Ramos (cell line): ENCODE data around the gene SRP19.
"Not testable (repeated sequence)": the region's sequence is repeated elsewhere in the genome, so short reads cannot be mapped to it uniquely, and the experiment has no call there.

Experiments used
- in situ Hi-C: fragments of 300-500 bp; cut with MboI; formaldehyde crosslinking; loops from one replicate; pipeline ENCODE4 v1.14.3; 2022; ENCODE audit warnings: low sequenced_read_pairs; ENCODE audit not compliant: unreplicated experiment

SRP19 gene

DNA sequence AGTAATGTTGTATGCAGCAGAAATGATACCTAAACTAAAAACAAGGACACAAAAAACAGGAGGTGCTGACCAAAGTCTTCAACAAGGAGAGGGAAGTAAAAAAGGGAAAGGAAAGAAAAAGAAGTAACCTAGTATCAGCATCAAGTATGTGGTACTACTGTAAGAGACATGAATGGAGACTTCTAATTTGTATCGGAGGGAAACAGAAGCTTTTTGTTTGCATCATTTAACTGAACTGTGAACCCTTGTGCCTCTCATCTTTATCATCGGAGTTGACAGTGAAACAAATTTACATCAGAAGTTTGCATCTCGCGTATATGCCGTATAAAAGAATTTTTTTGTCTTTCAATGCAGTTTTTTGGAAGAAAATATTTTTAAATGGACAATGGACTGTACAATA, 6.3 kb downstream of the SRP19 start:
- in situ Hi-C loops = no loop called here

DNA sequence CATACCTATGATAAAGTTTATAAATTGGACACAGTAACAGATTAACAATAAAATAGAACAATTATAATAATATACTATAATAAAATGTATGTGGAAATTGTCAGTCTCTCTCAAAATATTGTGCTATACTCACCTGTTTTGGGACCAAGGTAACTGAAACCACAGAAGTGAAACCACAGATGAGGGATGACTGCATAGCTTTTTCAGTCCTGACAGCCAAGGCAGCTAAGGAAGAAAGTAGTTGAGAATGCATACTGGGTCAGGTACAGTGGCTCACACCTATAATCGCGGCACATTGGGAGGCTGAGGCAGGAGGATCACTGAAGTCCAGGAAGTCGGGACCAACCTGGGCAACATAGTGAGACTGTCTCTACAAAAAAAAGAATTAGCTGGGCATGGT, 8.9 kb downstream of the SRP19 start:
- in situ Hi-C loops = no loop called here

DNA sequence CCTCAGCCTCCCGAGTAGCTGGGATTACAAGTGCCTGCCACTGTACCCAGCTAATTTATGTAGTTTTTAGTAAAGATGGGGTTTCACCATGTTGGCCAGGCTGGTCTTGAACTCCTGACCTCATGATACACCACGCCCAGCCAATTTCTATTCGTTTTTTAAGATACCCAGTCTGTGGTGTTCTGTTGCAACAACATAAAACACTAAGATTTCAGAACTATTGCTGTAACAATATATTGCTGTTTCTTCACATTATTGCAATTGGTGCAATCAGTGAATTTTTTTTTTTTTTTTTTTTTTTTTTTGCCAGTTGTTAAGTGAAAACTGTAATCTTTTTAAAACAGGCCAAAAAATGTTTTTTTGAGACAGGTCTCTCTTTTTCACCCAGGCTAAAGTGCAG, 9.9 kb downstream of the SRP19 start:
- in situ Hi-C loops = no loop called here

DNA sequence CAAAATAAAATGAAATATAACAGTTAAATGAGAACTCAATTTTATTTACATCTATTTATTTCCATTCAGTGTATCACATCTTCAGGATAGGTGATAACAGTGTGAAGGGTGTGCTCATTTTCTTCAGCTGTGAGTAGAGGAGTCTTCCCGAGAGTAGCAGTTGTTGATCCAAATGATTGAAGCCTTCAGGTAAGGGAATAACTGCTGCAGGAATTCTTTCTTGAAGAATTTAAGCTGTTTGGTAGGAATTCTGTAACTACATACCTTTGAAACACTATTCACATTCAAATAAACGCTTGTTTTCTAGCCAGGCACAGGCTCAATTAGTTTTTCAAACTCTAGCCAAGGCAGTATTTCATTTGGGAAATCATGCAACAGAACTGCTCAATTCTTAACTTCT, 15.3 kb downstream of the SRP19 start:
- in situ Hi-C loops = no loop called here

- in situ Hi-C loops = no loop called here
Measured at GRCh38 chr5:112878101-112878500, 17.0 kb downstream of the SRP19 start.

DNA sequence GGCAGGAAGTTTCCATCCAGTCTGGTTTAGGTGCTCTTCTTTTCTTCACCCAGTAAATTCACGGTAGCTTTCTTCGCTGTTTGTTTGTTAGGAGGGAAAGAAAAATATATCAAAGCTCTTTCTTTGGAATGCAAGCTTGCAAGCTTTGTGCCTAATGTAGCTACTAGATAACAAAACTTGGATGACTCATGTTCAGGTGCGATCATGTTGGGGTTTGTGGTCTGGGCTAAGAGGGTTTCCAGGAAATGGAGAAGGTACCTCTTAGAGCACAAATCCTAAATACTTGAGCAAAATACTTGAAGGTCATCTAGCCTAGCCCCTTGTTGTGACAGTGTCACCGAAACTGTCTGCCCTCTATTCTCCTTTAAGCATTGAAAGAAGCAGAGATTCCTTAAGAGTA, 17.7 kb downstream of the SRP19 start:
- in situ Hi-C loops = no loop called here

DNA sequence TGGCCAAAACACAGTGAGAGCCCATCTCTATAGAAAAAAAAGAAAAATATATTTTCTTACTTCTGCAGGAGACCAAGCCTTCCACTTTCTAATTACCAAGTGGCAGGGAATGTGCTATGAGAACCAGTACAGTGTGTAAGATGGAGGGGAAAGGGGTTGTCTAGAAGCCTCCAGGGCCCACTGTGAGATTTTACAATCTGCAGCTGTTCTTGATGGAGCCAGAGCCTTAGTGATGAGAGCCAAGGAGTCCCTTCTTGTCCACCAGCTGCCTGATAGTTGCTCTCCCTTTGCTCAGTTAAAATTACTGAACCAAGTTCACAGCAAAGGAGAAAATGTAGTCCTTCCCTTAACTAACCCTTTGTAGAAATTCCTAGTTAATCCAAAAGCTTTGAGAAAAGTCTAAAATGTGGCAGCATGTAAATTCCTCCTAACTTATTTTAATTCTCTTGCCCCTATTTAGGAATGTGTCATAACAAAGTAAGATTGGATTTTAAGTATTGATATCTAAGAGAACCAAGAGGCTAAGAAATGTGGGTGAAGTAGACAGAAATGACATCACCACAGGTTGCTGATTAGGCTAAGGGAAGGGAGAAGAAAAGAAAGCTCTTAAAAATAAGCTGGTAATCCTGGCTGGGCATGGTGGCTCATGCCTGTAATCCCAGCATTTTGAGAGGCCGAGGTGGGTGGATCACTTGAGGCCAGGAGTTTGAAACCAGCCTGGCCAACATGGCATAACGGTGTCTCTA, 19.3 kb downstream of the SRP19 start:
- in situ Hi-C loops = no loop called here

DNA sequence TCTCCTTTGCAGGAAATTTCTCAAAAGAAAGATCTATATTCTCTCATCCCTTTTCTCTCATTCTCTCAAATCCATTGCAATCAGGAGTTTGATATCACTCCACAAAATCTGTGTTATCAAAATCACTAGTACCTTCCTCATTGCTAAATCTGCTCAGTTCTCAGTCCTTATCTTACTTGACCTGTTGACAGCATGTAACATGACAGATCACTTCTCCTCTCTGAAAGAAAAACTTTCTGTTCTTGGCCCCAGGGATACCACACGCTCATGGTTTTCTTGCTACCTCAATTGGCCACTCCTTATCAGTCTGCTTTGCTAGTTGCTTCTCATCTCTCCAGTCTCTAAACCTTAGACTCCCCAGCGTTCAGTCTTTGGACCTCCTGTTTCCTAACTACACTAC, 22.1 kb downstream of the SRP19 start:
- in situ Hi-C loops = no loop called here

DNA sequence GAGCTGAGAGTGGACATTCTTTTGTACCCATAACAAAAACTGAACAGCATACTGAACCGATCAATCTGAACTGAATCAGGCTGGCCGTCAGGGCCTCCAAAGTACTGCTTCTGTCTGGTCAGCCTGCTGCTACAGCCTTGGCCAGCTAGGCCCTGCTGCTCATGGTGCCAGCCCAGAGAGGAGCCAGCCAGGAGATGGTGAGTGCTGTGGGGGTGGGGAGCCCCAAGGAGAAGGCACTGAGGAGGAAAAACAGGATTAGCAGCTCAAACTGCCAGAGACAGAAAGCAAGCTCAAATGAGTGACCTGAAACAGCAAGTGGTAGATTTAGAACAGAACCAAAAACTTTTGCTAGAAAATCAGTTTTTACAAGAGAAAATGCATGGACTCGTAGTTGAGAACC, 23.9 kb downstream of the SRP19 start:
- in situ Hi-C loops = no loop called here

GRCh38 chr5:112886975-112887374, 25.9 kb downstream of the SRP19 start:
- in situ Hi-C loops = no loop called here

- in situ Hi-C loops = not testable (repeated sequence)
Measured at GRCh38 chr5:112892066-112892465, 31.0 kb downstream of the SRP19 start.

- in situ Hi-C loops = no loop called here
Measured at GRCh38 chr5:112892776-112893175, 31.7 kb downstream of the SRP19 start.

GRCh38 chr5:112895682-112896081, 34.6 kb downstream of the SRP19 start:
- in situ Hi-C loops = no loop called here

DNA sequence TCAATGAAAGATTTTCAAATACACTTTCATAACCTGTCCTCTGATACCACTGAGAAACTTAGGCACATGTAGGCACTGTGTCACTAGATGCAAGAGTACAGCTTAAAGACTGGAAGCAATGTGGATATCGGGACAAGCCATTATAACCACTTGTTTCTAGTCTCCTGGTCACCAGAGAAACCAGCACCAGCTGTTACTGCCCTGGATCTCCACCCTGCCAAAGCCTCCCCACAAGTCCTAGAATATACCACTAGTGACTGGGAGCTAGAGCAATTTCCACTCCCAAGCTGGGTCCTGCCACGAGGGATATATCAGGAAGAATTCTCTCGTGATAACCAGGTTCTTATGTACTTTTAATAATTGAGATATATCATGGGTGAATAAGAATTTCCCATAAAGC, 41.5 kb downstream of the SRP19 start:
- in situ Hi-C loops = no loop called here

GRCh38 chr5:112904996-112905395, 43.9 kb downstream of the SRP19 start:
- in situ Hi-C loops = not testable (repeated sequence)

- in situ Hi-C loops = no loop called here
Measured at GRCh38 chr5:112906637-112907036, 45.5 kb downstream of the SRP19 start.

GRCh38 chr5:112907166-112907631, 46.1 kb downstream of the SRP19 start:
- in situ Hi-C loops = no loop called here

- in situ Hi-C loops = no loop called here
Measured at GRCh38 chr5:112908854-112909253, 47.8 kb downstream of the SRP19 start.

GRCh38 chr5:112910529-112910928, 49.4 kb downstream of the SRP19 start:
- in situ Hi-C loops = no loop called here

DNA sequence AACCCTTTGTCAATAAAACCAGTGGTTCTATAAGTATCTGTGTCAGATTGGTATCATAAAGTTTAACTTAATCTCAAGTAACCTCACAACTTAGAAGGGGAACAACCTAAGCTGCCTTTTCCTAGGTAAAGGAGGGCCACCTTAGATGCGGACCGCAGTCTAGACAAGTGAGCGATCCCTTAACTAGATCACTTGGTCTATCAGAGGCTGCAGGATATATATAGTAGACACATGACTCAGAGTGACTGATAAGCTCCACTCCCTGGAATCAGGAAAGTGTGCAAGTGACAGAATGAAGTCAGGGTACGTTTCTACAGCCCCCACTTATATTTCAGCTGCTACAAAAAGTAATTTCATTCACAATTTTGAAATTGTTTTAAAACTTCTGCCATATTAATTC, 53.5 kb downstream of the SRP19 start:
- in situ Hi-C loops = no loop called here

DNA sequence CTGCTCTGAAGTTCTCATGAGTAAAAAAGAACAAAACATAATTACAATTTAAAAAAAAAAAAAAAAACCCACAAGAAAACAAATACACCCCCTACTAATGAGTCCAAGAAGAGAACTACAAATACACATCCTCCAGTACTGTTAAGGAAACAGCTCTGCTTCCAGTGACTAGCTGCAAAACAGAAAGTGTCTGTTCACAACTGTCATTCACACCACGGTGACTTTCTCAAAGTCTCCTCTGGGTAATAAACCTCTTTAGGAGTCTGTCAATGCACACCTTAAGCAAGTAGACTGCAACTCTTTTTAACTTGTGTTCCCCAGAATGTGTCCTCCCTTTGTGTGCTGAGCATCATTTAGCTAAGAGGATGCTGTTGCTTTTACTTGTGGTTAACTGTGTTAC, 54.7 kb downstream of the SRP19 start:
- in situ Hi-C loops = no loop called here

DNA sequence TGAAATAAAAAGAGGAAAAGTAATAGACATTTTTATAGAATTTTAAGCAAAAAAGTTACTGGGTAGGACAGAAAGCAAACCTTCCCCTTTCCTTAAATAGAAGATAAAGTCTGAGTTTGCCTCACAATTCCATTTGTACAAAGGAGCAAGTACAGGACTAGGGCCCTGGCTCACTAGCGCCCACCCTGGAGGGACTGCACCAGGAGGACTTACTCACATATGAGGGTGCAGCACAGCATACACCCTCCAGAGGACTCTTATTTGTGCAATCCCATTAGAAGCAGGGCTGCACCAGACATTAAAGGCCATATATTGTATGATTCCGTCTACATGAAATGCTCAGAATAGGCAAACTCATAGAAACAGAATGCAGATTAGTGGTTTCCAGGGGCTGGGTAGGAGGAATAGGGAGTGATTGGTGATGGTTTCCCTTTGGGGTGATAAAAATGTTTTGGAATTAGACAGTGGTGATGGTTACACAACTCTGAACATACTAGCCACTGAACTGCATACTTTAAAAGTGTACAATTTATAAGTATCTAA, 56.4 kb downstream of the SRP19 start:
- in situ Hi-C loops = no loop called here
